ENCODE data around the gene PTAR1.

GRCh38 chr9:69660304-69660703, 99.5 kb downstream of the PTAR1 start:
- no peak for TF ChIP-seq GATA2 (IDR thresholded peaks at IDR 0.05; ENCODE audit: low read depth, low read length)
- TF ChIP-seq GATA3 (IDR thresholded peaks at IDR 0.05; ENCODE audit: low read depth, low read length) = no peak
